NCI-H446 (cell line): Measurements from ENCODE around the gene IL17B.

ENCODE experiments used
- DNase-seq, 2 experiments: peaks; one replicate each; lab custom pipeline; 2025; lab: John Stamatoyannopoulos, UW

IL17B gene, protein sequence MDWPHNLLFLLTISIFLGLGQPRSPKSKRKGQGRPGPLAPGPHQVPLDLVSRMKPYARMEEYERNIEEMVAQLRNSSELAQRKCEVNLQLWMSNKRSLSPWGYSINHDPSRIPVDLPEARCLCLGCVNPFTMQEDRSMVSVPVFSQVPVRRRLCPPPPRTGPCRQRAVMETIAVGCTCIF

DNA sequence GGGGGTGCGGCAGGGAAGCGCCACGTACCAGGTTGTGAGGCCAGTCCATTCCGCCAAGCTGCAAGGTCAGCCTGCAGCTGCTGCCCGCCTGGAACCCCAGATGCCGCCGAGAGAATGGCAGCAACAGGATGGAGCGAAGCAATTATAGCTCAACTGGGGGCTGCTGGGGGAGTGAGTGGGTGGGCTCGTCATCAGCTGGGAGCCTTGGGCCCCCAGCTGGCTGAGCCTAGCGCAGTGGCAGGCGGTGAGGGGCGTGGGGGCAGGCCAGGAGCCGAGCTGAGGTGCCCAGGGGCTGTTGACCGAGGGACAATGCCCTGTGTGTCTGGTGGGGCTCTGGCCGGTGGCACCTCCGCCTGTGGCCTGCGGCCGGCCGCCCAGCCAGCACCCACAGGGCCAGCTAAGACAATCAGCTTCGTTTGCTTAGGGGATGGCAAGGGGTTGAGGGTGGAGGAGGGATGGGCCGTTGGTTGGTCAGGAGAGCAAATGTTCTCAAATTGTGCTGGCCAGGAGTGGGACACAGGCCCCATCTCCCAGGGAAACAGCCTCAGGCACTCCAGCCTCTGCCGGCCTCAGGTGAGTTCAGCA, at the start of gene IL17B:
Gene IL17B, minus strand, starts transcription at position 116 of the 585 bp plus-strand sequence. Its CDS starts 67 bp downstream, at position 49.
- DNase-seq = no peak

DNA sequence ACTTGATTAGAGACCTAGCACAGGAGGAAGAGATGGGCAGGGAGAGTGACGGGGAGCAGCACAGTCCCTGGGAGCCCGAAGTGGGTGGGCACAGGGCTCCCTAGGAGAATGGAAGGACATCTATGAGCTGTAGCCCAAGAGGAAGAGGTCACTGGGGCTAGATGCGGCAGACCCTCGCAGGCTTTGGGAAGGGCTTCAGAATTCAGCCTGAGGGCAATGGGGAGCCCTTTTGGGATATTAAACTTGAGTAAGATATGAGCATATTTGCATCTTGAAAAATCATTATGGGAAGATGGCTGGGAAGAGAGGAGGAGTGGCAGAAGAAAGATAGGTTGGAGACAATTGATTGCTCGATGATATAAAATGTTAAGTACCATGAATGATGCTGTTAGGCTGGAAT, 48.9 kb upstream of the IL17B start:
- no peak for DNase-seq

DNA sequence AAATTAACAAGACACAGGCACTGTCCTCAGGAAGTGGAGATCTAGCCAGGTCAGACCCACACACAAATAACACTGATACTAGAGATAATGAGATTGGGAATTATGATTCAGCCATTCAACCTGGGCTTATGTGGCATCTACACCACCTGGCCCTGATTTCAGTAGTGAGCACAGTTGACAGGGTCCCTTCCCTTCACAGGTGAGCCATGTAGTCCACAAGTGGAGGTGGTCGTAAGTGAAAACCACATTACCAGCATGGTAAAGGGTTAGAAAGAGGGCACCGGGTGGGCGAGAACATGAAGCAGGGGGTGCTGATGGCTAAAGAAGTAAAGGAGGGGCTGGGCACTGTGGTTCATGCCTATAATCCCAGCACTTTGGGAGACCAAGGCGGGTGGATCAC, 48.3 kb upstream of the IL17B start:
- no peak for DNase-seq

DNA sequence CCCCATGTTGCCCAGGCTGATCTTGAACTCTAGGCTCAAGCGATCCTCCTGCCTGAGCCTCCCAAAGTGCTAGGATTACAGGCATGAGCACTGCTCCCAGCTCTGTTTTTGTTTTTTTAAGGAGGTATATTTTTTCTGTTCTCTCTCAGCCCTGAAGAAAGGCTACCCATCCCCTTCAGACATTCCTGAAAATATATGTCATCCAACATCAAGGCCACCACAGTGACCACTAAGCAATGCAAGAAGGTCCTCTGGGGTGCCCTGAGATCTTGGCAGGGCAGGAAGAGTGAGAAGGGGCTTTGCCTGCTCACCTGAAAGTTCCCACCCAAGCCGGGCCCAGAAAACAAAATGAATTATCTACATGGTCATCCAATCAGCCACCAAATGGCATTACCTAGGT, 47.8 kb upstream of the IL17B start:
- DNase-seq = no peak

DNA sequence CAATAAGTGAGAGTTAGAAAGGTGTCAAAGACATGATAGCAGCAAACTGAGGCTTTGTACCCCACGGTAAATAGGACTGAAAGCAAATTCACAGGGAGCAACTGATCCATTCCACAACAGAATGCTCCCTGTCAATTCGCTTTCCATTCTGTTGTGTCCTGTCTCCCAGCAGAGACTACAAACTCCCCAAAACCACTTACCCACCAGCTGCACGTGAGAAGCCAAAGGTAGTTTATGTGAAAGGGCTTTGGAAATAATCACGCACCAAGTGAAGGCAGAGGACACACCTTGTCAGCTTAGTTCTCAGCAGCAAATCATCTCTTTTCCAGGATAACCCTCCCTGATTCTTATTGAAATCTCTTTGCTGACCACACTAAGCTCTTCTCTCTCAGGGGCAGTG, 46.6 kb upstream of the IL17B start:
- DNase-seq = no peak

DNA sequence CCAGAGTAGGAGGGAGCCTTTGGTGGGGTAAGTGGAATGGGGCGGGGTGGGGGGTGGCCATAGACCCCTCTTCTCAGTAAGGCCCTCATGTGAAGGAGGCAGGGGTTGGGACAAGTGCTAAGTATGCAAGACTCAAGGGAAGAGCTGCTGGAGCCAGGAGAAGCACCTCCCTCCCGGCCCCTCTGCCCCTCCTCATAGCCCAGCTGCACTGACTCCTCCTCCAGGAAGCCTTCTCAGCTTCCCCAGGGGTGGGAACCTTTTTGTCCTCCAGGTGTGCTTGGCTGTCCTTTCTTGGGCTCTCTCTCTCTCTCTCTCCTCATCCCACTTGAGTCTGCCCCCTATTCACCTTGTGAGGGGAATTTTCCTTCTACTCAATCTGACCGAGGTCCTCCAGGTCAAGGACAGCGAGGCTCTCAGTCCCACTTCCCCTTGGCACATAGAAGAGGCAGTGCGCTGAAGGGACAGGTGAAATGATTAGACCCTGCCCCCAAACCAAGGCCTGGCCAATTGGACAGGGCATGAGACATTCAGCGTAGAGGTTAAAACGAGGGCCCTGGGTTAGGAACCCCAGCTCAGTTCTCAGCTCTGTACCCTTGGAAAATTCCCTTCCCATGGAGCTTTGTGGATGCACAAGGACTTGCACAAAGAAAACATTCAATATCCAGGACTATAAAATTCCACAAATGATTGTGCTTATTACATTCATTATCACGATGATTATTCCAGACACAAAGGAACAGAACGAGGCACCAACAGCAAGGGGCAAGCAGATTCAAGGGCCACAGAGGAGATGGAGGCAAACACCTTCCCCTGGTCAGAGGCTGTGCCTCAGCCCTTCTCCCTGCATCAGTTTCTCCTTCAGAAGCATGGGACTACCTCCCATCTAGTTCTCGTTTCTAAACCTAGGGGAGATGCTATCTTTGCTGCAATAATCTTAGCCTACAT, 45.6 kb upstream of the IL17B start:
- no peak for DNase-seq

DNA sequence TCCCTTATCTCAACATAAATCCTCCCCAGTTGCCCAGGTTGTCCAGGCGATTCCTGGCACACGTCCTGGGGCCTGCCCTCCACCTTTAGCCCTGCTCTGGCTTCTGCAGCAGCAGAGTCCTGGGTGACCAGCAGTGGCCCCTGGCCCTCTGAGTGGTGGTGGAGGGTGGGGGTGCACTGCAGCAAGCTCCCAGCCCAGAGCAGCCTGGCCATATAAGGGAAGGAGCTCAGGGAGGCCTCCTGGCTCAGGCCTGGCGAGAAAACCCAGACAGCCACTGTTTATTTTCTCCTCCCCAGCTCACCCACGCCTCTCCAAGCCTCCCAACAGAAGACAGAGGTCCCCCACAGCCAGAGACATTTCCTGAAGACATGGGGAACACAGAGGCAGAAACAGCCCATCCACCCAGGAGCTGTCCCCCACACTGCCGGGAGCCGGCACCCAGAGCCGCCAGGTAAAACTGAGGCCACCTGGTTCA, 44.7 kb upstream of the IL17B start:
- no peak for DNase-seq

DNA sequence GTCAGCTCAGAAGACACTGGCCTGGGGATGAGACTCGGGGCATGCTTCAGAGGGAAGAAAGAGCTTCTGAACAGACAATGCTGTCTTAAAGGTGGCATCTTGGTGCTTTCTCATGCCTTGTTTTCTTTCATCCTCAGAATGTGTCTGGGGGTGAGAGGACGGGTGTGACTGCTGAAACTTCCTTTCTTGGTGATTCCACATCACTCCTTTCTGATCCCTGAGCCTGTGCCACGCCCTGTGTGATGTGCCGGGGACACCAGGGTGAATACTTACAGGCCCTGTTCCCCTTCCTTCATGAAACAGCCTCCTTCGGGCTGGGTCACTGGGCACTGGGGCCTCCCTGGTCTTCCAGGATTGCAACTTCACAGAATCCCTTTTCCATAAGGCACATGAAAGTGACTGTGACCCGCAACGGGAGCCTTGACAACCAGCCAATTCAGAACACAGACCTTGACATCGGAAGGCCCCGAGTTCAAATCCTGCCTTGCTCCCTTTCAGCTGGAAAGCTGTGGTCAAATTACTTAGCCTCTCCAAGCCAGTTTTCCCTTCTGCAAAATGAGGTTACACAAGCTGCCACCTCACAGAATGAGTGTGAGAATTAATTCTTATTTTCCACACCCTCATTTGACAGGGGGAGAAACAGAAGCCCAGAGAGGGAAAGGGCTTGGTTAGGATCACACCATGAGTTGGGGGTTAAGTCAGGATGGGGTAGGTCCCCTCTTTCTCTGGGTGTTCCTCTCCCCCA, 44.1 kb upstream of the IL17B start:
- DNase-seq = no peak

DNA sequence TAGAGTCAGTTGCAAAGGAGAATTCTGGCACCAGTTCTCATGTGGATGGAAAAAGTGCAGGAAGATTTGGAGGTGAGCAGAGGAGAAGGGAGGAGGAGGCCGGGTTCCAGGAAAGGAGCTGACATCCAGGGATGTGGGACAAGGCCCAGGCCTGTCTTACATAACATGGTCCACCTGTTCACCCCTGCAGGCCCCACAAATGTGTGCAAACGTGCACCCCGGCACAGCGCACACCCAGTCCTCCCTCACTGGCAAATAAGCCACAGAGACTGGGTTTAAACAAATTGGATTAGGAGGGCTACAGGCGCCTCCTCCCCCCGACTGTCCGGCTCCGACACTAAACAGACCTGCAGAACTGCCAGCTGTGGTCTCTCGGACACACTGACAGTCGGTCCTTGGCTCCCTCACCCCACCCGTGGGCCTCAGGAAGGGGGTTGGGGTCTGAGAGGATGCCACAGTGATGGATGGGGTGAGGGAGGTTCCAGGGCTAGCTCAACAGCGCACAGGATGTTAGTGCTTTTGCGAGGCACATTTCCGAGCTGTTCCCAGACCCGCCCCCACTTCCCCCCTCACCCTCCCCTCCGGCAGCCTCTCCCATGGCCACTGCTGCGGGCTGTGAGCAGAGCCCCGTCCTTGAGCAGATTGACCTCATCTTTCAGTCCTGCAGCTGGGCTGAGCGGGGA, 43.4 kb upstream of the IL17B start:
- no peak for DNase-seq

DNA sequence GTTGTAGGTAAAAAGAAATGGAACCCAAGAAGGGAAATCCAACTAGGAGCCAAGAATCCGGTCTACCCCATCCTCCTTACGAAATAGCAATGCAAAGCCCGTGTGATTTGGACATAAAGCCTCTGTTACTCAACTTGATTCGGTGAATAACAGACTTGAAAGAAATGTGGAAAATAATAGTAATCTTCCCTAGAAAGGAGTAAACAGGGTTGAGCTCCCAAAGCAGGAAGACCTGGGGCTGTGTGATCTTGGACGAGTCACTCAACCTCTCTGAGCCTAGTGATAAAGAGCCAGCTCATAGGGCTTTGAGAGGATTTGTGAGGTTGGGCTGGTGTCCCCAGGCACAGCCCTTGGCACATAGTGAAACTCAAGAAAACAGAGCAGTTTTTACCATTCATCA, 42.7 kb upstream of the IL17B start:
- DNase-seq = no peak

DNA sequence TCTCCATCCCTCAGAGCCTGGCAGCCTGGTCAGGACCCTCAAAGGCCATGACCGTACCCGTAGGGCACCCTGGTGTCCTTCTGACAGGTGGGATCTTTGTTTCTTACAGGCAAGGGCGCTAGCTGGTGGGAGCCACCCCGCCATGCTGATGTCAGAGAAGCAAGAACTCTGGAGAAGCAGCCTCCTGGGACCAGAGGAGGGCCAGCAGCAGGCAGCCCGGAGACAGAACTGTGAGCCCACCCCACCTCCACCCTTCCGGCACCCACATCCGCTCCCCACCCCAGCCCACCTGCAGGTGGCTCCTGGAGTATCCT, 42.2 kb upstream of the IL17B start:
- no peak for DNase-seq

DNA sequence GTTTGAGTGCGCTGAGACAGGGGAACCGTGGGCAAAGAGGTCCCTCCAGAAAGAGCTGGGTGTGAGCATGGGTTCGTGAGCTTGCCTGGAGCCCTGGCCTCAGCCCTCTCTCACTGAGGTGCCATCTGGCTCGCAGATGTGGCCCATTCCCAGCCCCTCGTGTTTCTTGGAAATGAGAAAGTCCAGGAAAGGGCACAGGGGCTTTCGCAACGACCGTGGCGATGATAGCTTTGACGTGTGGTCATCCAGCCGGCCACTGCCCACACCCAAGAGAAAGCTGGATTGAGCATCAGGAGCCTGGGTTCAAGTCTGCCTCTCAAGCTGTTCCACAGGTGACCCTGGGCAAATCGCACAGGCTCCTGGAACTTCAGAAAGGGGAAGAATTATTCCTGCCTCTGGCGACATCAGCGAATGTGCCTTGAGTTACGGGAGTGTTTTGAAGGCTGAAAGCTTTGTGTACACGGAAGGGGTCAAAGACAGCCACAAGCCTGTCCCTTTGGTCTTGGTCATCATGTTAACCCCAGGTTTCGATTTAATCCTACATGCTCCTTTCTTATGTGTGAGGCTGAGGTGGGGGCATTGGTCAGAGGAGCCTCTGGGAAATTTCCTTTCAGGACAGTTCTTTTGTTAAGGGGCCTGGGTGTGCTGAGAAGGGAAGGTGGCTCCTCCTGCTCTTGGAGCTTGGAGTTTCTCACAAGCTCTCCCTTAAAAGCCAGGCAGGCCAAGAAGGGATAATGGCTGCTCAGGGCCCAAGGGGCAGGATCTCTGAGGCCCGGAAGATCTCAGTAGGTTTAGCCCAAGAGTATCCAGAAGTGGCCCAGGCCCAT, 41.7 kb upstream of the IL17B start:
- DNase-seq = no peak

DNA sequence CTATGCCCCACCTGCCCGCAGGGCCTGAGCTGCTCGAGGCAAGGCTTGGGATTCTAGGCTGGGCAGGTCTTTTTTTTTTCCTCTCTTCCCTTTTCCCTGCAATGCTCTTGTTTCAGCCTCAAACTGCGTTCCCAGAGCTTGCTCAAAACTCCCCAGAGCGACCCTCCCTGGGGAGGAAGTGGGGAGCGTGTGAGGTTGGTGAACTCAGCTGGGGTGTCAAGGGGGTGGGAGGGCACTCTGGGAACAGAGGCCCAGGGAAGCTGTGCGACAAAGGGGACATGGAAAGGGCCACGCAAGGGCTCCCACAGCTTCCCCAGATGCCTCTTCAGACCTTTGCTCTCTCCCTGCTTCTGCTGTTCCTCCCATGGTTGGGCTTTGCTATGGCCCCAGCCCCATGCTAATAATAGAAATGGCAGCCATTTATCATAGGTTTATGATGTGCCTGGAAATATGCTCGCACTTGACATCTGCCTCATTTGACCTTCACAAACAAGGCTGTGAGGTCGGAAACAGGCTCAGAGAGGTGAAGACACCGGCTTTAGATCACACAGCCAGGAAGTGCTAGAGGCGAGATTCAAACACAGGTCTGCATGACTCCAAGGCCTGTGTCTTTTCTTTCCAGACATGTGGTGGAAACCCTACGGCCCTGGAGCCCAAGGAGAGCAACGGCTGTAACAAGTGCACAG, 40.9 kb upstream of the IL17B start:
- no peak for DNase-seq

DNA sequence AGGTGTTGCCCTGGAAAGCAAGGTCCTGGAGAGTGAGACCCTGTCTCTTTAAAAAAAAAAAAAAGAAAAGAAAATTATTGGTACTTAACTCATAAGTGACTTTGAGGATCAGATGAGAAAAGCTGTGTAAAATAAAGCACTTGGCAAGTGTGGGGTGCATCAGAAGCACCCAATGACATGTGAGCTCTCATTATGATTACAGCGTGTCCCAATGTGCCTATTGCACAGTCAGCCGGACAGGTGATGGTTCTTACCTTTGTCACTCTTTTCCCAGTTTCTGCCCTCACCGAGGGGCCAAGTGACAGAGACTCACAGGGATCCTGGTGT, 40.4 kb upstream of the IL17B start:
- DNase-seq = no peak

DNA sequence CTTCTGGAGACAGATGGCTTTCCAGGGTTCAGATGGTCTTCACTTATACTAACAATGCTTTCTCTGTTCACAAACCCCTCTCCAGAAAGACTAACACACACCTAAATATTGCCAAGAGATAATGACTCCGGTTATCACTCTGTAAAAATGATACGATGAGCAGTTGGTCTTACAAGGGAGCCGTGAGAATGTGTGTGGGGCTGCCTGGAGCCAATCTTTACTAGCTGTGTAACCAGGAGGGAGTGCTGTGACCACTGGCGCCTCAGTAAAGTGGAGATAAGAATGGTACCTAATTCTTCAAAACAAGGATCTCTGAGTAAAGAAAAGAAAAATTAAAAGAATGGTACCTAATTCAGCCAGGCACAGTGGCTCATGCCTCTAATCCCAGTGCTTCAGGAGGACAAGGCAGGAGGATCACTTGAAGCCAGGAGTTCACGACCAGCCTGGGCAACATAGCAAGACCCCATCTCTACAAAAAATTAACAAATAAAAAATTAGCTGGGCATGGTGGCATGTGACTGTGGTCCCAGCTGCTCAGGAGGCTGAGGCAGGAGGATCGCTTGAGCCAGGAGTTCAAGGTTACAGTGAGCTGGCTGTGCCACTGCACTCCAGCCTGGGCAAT, 39.9 kb upstream of the IL17B start:
- no peak for DNase-seq

DNA sequence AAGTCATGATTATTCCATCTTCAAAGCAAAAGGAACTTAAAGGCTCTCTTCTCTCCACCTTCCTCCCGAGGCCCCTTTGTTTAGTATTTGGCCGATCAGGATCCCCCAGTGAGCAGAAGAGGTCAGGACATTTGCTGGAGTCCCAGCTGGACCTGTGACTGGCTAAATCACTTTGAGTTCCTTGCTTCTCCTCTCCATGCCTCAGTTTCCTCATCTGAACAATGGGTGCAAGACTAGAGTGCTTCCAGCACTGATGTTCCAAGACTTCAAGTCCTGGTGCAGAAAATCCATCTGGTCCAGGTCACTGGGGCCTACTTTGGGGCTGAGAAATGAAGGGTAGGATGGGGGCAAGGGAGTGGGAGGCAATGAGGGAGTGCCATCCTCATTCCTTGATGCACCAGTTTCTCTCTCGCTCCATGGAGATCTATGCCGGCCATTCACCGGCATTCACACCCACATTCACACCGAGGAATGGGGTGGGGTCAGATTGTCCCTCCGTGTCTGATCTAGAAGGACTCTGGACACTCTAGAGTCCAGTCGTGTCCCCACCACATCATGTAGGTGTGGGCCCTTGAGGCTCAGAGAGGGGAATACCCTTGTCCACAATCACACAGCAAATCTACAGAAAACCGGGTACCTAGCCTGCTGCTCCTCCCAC, 38.7 kb upstream of the IL17B start:
- DNase-seq = no peak

DNA sequence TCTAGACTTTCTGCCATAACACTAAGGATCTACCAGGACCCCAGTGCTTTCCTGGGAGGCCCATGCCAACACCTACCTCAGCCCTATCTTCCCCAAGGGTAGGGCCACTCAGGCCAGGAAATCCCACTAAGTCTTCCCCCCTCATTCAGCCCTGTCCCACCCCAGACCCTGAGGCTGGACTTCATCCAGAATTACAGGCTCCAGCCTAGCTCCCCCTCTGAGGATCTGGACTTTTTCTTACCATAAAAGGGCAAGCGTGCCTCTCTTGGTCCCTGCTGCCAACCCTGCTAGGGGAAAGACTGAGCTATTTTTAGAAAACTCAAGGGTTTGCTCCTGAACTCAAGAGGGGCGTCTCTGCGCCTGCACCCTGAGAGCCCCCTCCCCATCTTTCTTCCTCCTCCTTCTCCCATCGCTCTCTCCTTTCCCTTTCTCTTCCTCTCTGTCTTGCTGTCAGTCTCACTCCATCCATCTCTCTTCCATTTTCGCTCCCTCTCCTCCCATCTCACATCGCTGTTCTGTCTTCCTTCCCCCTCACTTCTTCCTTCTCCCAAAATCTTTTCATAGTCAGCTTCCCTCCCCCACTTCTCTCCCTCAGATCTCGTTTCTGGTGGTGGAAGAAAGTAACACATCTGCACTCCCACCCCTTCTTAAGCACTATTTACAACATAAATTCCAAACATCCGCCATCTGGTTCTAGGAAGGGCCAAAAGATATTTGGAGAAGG, 38.1 kb upstream of the IL17B start:
- DNase-seq = no peak

DNA sequence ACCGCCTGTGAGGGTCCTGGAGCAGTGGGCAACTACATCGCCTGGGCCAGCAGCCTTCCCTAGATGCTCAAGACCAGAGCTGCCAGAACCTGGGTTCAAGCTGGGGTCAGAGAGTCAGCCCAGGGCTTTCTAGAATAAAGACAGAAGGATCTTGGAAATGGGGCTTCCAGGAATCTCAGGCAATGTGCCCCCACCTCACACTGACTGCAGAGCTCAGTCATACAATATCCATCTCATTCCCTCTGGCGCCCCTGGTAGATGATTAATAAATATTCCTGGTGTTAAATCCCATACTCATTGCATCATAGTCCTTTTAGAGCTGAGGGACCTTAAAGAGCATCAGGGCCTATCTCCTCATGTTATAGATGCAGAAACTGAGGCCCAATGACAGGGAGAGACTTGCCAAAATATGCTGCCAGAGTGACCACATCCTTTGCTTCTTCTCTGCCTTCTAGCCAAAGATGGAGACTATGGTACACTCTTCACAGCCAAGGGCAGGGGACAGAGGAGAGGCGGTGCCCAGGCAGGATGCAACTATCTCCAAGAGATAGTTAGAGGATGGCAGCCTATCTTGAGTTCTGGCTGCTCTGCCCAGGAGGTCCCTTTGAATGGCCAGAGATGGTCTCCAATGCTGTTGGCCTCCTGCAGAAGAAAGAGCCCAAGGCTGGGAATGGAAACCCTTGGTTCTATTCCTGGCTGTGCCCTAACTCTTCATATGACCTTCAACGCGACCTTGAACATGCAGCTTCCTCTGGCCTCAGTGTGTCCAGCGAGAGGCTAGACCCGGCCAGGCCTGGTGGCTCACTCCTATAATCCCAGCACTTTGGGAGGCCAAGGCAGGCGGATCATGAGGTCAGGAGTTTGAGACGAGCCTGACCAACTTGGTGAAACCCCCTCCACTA, 36.2 kb upstream of the IL17B start:
- DNase-seq = no peak
